ENCODE results near the gene PIGR.

Gene PIGR

GRCh38 chr1:206960676-206961386 lies 14.6 kb upstream of the PIGR start:
- DNase-seq, result no peak

GRCh38 chr1:206958144-206958543 lies 11.9 kb upstream of the PIGR start:
- no peak for DNase-seq

GRCh38 chr1:206957639-206958038 lies 11.4 kb upstream of the PIGR start:
- DNase-seq, result no peak

GRCh38 chr1:206955476-206956451 lies 9.5 kb upstream of the PIGR start:
- DNase-seq, result no peak

GRCh38 chr1:206954459-206955342 lies 8.4 kb upstream of the PIGR start:
- no peak for DNase-seq

GRCh38 chr1:206953626-206954025 lies 7.4 kb upstream of the PIGR start:
- DNase-seq, result no peak

GRCh38 chr1:206953126-206953525 lies 6.9 kb upstream of the PIGR start:
- DNase-seq, result no peak

- no peak for DNase-seq
Measured at GRCh38 chr1:206952171-206952570, 5.9 kb upstream of the PIGR start.

- DNase-seq, result no peak
Measured at GRCh38 chr1:206951318-206952100, 5.2 kb upstream of the PIGR start.

- no peak for DNase-seq
Measured at GRCh38 chr1:206949641-206950040, 3.4 kb upstream of the PIGR start.

- no peak for DNase-seq
Measured at GRCh38 chr1:206949208-206949607, 2.9 kb upstream of the PIGR start.

- DNase-seq, result no peak
Measured at GRCh38 chr1:206947255-206947654, 989 bp upstream of the PIGR start.

GRCh38 chr1:206945779-206946178 lies 487 bp downstream of the PIGR start:
- DNase-seq, result no peak

GRCh38 chr1:206944703-206945102 lies 1.6 kb downstream of the PIGR start:
- DNase-seq, result no peak

GRCh38 chr1:206941766-206942418 lies 4.4 kb downstream of the PIGR start:
- no peak for DNase-seq

- DNase-seq, result no peak
Measured at GRCh38 chr1:206940588-206940936, 5.7 kb downstream of the PIGR start.

- no peak for DNase-seq
Measured at GRCh38 chr1:206939841-206940587, 6.3 kb downstream of the PIGR start.

GRCh38 chr1:206939131-206939530 lies 7.1 kb downstream of the PIGR start:
- DNase-seq, result no peak

GRCh38 chr1:206937425-206937824 lies 8.8 kb downstream of the PIGR start:
- DNase-seq, result no peak

- DNase-seq, result no peak
Measured at GRCh38 chr1:206935491-206936067, 10.7 kb downstream of the PIGR start.

Data from NCI-H2227 treated with DMSO at 0.1 percent for 48 hours (cell line).